ENCODE results near the gene CLEC16A.
A peak's percentile ranks its signal among the peaks of the same experiment; 100 is the strongest.

CLEC16A gene

GRCh38 chr16:11001611-11002010, 57.2 kb downstream of the CLEC16A start:
- DNase-seq (no peak), ATAC-seq (replicated peaks) (no peak)
- Mint-ChIP-seq H3K4me1 (ENCODE audit: low read depth in 2 of 2) (peaks cover 3 to 8% of the 10 kb centered on the region in 2 donors), H3K27ac (no peak overlapping the region), H3K9me3 (no peaks in the 10 kb centered on the region), H3K27me3 (no peaks in the 10 kb centered on the region), H3K4me3 (no peak overlapping the region), H3K36me3 (ENCODE audit: insufficient read depth) (peaks cover 25% of the 10 kb centered on the region)

- H3K9me3 Mint-ChIP-seq, result no peaks in the 10 kb centered on the region
- no peaks in the 10 kb centered on the region for H3K27me3 Mint-ChIP-seq
- ATAC-seq (replicated peaks) (no peak), DNase-seq (no peak)
- no peak overlapping the region for H3K4me3 Mint-ChIP-seq
- peaks cover 1 to 4% of the 10 kb centered on the region in 2 donors for H3K4me1 Mint-ChIP-seq (ENCODE audit: low read depth in 2 of 2)
- H3K36me3 Mint-ChIP-seq (ENCODE audit: insufficient read depth), result peaks cover 18% of the 10 kb centered on the region
- no peak overlapping the region for H3K27ac Mint-ChIP-seq
Observed at GRCh38 chr16:11003141-11003540, 58.8 kb downstream of the CLEC16A start.

- H3K4me3 Mint-ChIP-seq, result no peak overlapping the region
- H3K36me3 Mint-ChIP-seq (ENCODE audit: insufficient read depth), result peaks cover 23% of the 10 kb centered on the region
- H3K27me3 Mint-ChIP-seq, result no peaks in the 10 kb centered on the region
- H3K9me3 Mint-ChIP-seq, result no peaks in the 10 kb centered on the region
- ATAC-seq (replicated peaks), result no peak
- H3K4me1 Mint-ChIP-seq (ENCODE audit: low read depth in 2 of 2), result peaks cover 1 to 4% of the 10 kb centered on the region in 2 donors
- no peak for DNase-seq
- peak overlapping the region; percentile 12 to 60 for H3K27ac Mint-ChIP-seq
Observed at GRCh38 chr16:11004351-11004750, 60.0 kb downstream of the CLEC16A start.

- Mint-ChIP-seq H3K27ac (peak overlapping the region; percentile 41 to 60), H3K4me1 (ENCODE audit: low read depth in 2 of 2) (peaks cover under 1 to 4% of the 10 kb centered on the region in 2 donors), H3K9me3 (no peaks in the 10 kb centered on the region), H3K36me3 (ENCODE audit: insufficient read depth) (peaks cover 22% of the 10 kb centered on the region), H3K27me3 (no peaks in the 10 kb centered on the region), H3K4me3 (no peak overlapping the region)
- no peak for DNase-seq
- ATAC-seq (replicated peaks), result no peak
Observed at GRCh38 chr16:11004973-11005610, 60.7 kb downstream of the CLEC16A start.

GRCh38 chr16:11005611-11005975, 61.2 kb downstream of the CLEC16A start:
- Mint-ChIP-seq H3K36me3 (ENCODE audit: insufficient read depth) (peaks cover 21% of the 10 kb centered on the region), H3K27me3 (no peaks in the 10 kb centered on the region), H3K4me1 (ENCODE audit: low read depth in 2 of 2) (peaks cover 0 to 4% of the 10 kb centered on the region in 2 donors), H3K4me3 (no peak overlapping the region), H3K27ac (no peak overlapping the region), H3K9me3 (no peaks in the 10 kb centered on the region)
- ATAC-seq (replicated peaks), result no peak
- no peak for DNase-seq

GRCh38 chr16:11006656-11007055, 62.3 kb downstream of the CLEC16A start:
- H3K4me1 Mint-ChIP-seq (ENCODE audit: low read depth in 2 of 2), result peaks cover 0 to 4% of the 10 kb centered on the region in 2 donors
- H3K36me3 Mint-ChIP-seq (ENCODE audit: insufficient read depth), result peaks cover 21% of the 10 kb centered on the region
- H3K27me3 Mint-ChIP-seq, result no peaks in the 10 kb centered on the region
- no peaks in the 10 kb centered on the region for H3K9me3 Mint-ChIP-seq
- H3K27ac Mint-ChIP-seq, result peak overlapping the region in 1 of 2 donors; percentile 67
- H3K4me3 Mint-ChIP-seq, result no peak overlapping the region
- ATAC-seq (replicated peaks) (no peak), DNase-seq (no peak)

GRCh38 chr16:11007714-11008280, 63.4 kb downstream of the CLEC16A start:
- no peak overlapping the region for H3K4me3 Mint-ChIP-seq
- no peak for ATAC-seq (replicated peaks)
- H3K27ac Mint-ChIP-seq, result no peak overlapping the region
- peaks cover 22% of the 10 kb centered on the region for H3K36me3 Mint-ChIP-seq (ENCODE audit: insufficient read depth)
- peaks cover 0 to 4% of the 10 kb centered on the region in 2 donors for H3K4me1 Mint-ChIP-seq (ENCODE audit: low read depth in 2 of 2)
- no peaks in the 10 kb centered on the region for H3K27me3 Mint-ChIP-seq
- H3K9me3 Mint-ChIP-seq, result no peaks in the 10 kb centered on the region
- no peak for DNase-seq

GRCh38 chr16:11009027-11009755, 64.8 kb downstream of the CLEC16A start:
- Mint-ChIP-seq H3K4me3 (no peak overlapping the region), H3K27me3 (no peaks in the 10 kb centered on the region), H3K36me3 (ENCODE audit: insufficient read depth) (peaks cover 21% of the 10 kb centered on the region), H3K4me1 (ENCODE audit: low read depth in 2 of 2) (peaks cover 0 to 4% of the 10 kb centered on the region in 2 donors), H3K9me3 (no peaks in the 10 kb centered on the region), H3K27ac (no peak overlapping the region)
- no peak for DNase-seq
- no peak for ATAC-seq (replicated peaks)

GRCh38 chr16:11010575-11011221, 66.3 kb downstream of the CLEC16A start:
- no peaks in the 10 kb centered on the region for H3K27me3 Mint-ChIP-seq
- H3K4me3 Mint-ChIP-seq, result no peak overlapping the region
- no peak overlapping the region for H3K27ac Mint-ChIP-seq
- H3K9me3 Mint-ChIP-seq, result no peaks in the 10 kb centered on the region
- H3K36me3 Mint-ChIP-seq (ENCODE audit: insufficient read depth), result peaks cover 20% of the 10 kb centered on the region
- DNase-seq, result no peak
- no peak for ATAC-seq (replicated peaks)
- H3K4me1 Mint-ChIP-seq (ENCODE audit: low read depth in 2 of 2), result peaks cover 0 to under 1% of the 10 kb centered on the region in 2 donors

- H3K4me3 Mint-ChIP-seq, result no peak overlapping the region
- H3K27me3 Mint-ChIP-seq, result no peaks in the 10 kb centered on the region
- H3K27ac Mint-ChIP-seq, result no peak overlapping the region
- no peak for DNase-seq
- no peaks in the 10 kb centered on the region for H3K9me3 Mint-ChIP-seq
- ATAC-seq (replicated peaks), result no peak
- no peaks in the 10 kb centered on the region for H3K4me1 Mint-ChIP-seq (ENCODE audit: low read depth in 2 of 2)
- peaks cover 17% of the 10 kb centered on the region for H3K36me3 Mint-ChIP-seq (ENCODE audit: insufficient read depth)
Observed at GRCh38 chr16:11011326-11011725, 67.0 kb downstream of the CLEC16A start.

GRCh38 chr16:11012841-11013240, 68.5 kb downstream of the CLEC16A start:
- no peaks in the 10 kb centered on the region for H3K27me3 Mint-ChIP-seq
- no peak overlapping the region for H3K4me3 Mint-ChIP-seq
- no peak for DNase-seq
- H3K36me3 Mint-ChIP-seq (ENCODE audit: insufficient read depth), result peaks cover 20% of the 10 kb centered on the region
- no peak for ATAC-seq (replicated peaks)
- H3K9me3 Mint-ChIP-seq, result no peaks in the 10 kb centered on the region
- H3K4me1 Mint-ChIP-seq (ENCODE audit: low read depth in 2 of 2), result no peaks in the 10 kb centered on the region
- no peak overlapping the region for H3K27ac Mint-ChIP-seq

- Mint-ChIP-seq H3K27me3 (no peaks in the 10 kb centered on the region), H3K36me3 (ENCODE audit: insufficient read depth) (peaks cover 20% of the 10 kb centered on the region), H3K27ac (no peak overlapping the region), H3K9me3 (no peaks in the 10 kb centered on the region), H3K4me1 (ENCODE audit: low read depth in 2 of 2) (no peaks in the 10 kb centered on the region), H3K4me3 (no peak overlapping the region)
- ATAC-seq (replicated peaks), result no peak
- no peak for DNase-seq
Observed at GRCh38 chr16:11014136-11014535, 69.8 kb downstream of the CLEC16A start.

GRCh38 chr16:11015076-11015475, 70.7 kb downstream of the CLEC16A start:
- peaks cover 20% of the 10 kb centered on the region for H3K36me3 Mint-ChIP-seq (ENCODE audit: insufficient read depth)
- no peak overlapping the region for H3K27ac Mint-ChIP-seq
- ATAC-seq (replicated peaks), result no peak
- H3K4me1 Mint-ChIP-seq (ENCODE audit: low read depth in 2 of 2), result no peaks in the 10 kb centered on the region
- no peak overlapping the region for H3K4me3 Mint-ChIP-seq
- no peaks in the 10 kb centered on the region for H3K27me3 Mint-ChIP-seq
- H3K9me3 Mint-ChIP-seq, result no peaks in the 10 kb centered on the region
- no peak for DNase-seq

All from effector memory CD8-positive, alpha-beta T cell (primary cell).